ENCODE results near the gene CEACAM21.

DNA sequence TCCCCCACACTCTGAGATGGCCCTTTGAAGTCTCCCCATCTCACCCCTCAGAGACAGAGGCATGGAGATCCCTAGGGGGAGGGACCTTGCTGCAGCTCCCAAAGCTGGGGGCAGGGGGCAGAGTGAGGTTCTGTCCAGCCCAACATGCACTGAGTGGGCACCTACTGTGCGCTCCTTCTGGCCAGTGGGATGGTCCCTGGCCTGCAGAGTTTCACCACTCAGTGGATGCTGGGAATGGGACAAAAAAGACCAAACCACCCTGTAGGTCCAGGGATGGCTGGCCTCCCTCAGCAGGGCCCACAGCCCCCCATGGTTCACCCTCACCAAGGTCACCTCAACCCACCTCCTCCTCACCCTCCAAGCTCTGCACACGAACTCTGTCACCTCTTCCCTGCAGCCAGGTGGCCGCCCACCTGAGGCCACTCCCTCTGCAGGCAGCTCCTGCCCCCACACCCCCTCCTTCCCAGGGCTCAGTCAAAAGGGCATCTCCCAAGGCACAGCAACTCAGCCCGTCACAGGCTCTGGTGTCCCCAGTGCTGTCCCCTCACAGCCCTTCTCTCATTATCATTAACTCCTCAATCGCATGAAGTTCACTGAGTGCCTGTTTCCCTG lies 16.1 kb downstream of the CEACAM21 start:
- TF ChIP-seq, protein P1, sequence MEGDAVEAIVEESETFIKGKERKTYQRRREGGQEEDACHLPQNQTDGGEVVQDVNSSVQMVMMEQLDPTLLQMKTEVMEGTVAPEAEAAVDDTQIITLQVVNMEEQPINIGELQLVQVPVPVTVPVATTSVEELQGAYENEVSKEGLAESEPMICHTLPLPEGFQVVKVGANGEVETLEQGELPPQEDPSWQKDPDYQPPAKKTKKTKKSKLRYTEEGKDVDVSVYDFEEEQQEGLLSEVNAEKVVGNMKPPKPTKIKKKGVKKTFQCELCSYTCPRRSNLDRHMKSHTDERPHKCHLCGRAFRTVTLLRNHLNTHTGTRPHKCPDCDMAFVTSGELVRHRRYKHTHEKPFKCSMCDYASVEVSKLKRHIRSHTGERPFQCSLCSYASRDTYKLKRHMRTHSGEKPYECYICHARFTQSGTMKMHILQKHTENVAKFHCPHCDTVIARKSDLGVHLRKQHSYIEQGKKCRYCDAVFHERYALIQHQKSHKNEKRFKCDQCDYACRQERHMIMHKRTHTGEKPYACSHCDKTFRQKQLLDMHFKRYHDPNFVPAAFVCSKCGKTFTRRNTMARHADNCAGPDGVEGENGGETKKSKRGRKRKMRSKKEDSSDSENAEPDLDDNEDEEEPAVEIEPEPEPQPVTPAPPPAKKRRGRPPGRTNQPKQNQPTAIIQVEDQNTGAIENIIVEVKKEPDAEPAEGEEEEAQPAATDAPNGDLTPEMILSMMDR (IDR thresholded peaks at IDR 0.05): no peak
- TF ChIP-seq POLR2AphosphoS5 (IDR thresholded peaks at IDR 0.05) (no peak), POLR2A (IDR thresholded peaks at IDR 0.05) (no peak)
